ENCODE data around the gene CCDC157.

CCDC157 gene

GRCh38 chr22:30416837-30417236, 60.0 kb downstream of the CCDC157 start:
- TF ChIP-seq EGR1 (IDR thresholded peaks at IDR 0.05), result no peak
- no peak for TF ChIP-seq CEBPB (IDR thresholded peaks at IDR 0.05)

- TF ChIP-seq EGR1 (IDR thresholded peaks at IDR 0.05) (0 out of 2 replicates have a peak, but pooled peaks have one; percentile 28), USF1 (IDR thresholded peaks at IDR 0.05) (no peak)
Measured at GRCh38 chr22:30420347-30421125, 63.7 kb downstream of the CCDC157 start.

GRCh38 chr22:30421695-30422480, 65.1 kb downstream of the CCDC157 start:
- no peak for TF ChIP-seq RAD21 (IDR thresholded peaks at IDR 0.05; ENCODE audit: low read depth)
- TF ChIP-seq NFIC (IDR thresholded peaks at IDR 0.05), result no peak

GRCh38 chr22:30422481-30423300, 65.9 kb downstream of the CCDC157 start:
- TF ChIP-seq TAF1 (IDR thresholded peaks at IDR 0.05; ENCODE audit: low read depth) (no peak; the same call in 1 of the 2 replicates), CREB1 (IDR thresholded peaks at IDR 0.05; ENCODE audit: low read depth) (no peak), TEAD4 (IDR thresholded peaks at IDR 0.05) (peak; percentile 18; the same call in 1 of the 2 replicates), FOXM1 (IDR thresholded peaks at IDR 0.05; ENCODE audit: borderline replicate concordance, low read depth) (no peak), ZBTB7A (IDR thresholded peaks at IDR 0.05; ENCODE audit: low read depth) (no peak), EGR1 (IDR thresholded peaks at IDR 0.05) (no peak), YY1 (IDR thresholded peaks at IDR 0.05; ENCODE audit: low read depth) (no peak), NFIC (IDR thresholded peaks at IDR 0.05) (peak; percentile 66), CEBPB (IDR thresholded peaks at IDR 0.05) (no peak; the same call in 1 of the 2 replicates), TCF12 (IDR thresholded peaks at IDR 0.05; ENCODE audit: low read depth) (peak; percentile 80), EP300 (IDR thresholded peaks at IDR 0.05; ENCODE audit: borderline replicate concordance) (peak; percentile 70; the same call in 1 of the 2 replicates), USF1 (IDR thresholded peaks at IDR 0.05) (no peak), RAD21 (IDR thresholded peaks at IDR 0.05; ENCODE audit: low read depth) (no peak), REST (IDR thresholded peaks at IDR 0.05; ENCODE audit: low read depth) (no peak), MAX (IDR thresholded peaks at IDR 0.05) (no peak)

GRCh38 chr22:30423301-30423958, 66.6 kb downstream of the CCDC157 start:
- TF ChIP-seq FOXM1 (IDR thresholded peaks at IDR 0.05; ENCODE audit: borderline replicate concordance, low read depth) (no peak), YY1 (IDR thresholded peaks at IDR 0.05; ENCODE audit: low read depth) (no peak), TAF1 (IDR thresholded peaks at IDR 0.05; ENCODE audit: low read depth) (peak; percentile 85)

- no peak for TF ChIP-seq CEBPB (IDR thresholded peaks at IDR 0.05)
- peak; percentile 82 for TF ChIP-seq MAX (IDR thresholded peaks at IDR 0.05)
- TF ChIP-seq YY1 (IDR thresholded peaks at IDR 0.05; ENCODE audit: low read depth), result peak; percentile 99
- TF ChIP-seq EGR1 (IDR thresholded peaks at IDR 0.05), result peak; percentile 44; the same call in 1 of the 2 replicates
- TF ChIP-seq TAF1 (IDR thresholded peaks at IDR 0.05; ENCODE audit: low read depth), result peak; percentile 67
- TF ChIP-seq REST (IDR thresholded peaks at IDR 0.05; ENCODE audit: low read depth), result no peak
- TF ChIP-seq NFIC (IDR thresholded peaks at IDR 0.05), result peak; percentile 38; the same call in 1 of the 2 replicates
- TF ChIP-seq ZBTB7A (IDR thresholded peaks at IDR 0.05; ENCODE audit: low read depth), result peak; percentile 89; the same call in 1 of the 2 replicates
- TF ChIP-seq EP300 (IDR thresholded peaks at IDR 0.05; ENCODE audit: borderline replicate concordance), result peak; percentile 41; the same call in 1 of the 2 replicates
- TF ChIP-seq USF1 (IDR thresholded peaks at IDR 0.05), result peak; percentile 98
- TF ChIP-seq TEAD4 (IDR thresholded peaks at IDR 0.05), result peak; percentile 24; the same call in 1 of the 2 replicates
- TF ChIP-seq RAD21 (IDR thresholded peaks at IDR 0.05; ENCODE audit: low read depth), result no peak
- 0 out of 2 replicates have a peak, but pooled peaks have one; percentile 61 for TF ChIP-seq FOXM1 (IDR thresholded peaks at IDR 0.05; ENCODE audit: borderline replicate concordance, low read depth)
- peak; percentile 51; the same call in 1 of the 2 replicates for TF ChIP-seq TCF12 (IDR thresholded peaks at IDR 0.05; ENCODE audit: low read depth)
- peak; percentile 82 for TF ChIP-seq CREB1 (IDR thresholded peaks at IDR 0.05; ENCODE audit: low read depth)
Measured at GRCh38 chr22:30423959-30424533, 67.2 kb downstream of the CCDC157 start.
